ENCODE data around the gene SNTG2. TPM values are rescaled to one million over a fixed set of nuclear protein-coding genes. Genes with fewer than 3 reads are reported as not detected.

Gene SNTG2
- total RNA-seq, 1 experiment from 2014 or later: 20.5 TPM

- TF ChIP-seq, protein P1, sequence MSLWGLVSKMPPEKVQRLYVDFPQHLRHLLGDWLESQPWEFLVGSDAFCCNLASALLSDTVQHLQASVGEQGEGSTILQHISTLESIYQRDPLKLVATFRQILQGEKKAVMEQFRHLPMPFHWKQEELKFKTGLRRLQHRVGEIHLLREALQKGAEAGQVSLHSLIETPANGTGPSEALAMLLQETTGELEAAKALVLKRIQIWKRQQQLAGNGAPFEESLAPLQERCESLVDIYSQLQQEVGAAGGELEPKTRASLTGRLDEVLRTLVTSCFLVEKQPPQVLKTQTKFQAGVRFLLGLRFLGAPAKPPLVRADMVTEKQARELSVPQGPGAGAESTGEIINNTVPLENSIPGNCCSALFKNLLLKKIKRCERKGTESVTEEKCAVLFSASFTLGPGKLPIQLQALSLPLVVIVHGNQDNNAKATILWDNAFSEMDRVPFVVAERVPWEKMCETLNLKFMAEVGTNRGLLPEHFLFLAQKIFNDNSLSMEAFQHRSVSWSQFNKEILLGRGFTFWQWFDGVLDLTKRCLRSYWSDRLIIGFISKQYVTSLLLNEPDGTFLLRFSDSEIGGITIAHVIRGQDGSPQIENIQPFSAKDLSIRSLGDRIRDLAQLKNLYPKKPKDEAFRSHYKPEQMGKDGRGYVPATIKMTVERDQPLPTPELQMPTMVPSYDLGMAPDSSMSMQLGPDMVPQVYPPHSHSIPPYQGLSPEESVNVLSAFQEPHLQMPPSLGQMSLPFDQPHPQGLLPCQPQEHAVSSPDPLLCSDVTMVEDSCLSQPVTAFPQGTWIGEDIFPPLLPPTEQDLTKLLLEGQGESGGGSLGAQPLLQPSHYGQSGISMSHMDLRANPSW (CRISPR knock-in tag; conservative IDR thresholded peaks at IDR 0.05; ENCODE audit: low read depth): no peak
- TF ChIP-seq ZNF121 (CRISPR knock-in tag; IDR thresholded peaks at IDR 0.05) (no peak), SOX15 (CRISPR knock-in tag; IDR thresholded peaks at IDR 0.05) (no peak), USF1 (CRISPR knock-in tag; IDR thresholded peaks at IDR 0.05) (no peak)
- TF ChIP-seq, protein P2, sequence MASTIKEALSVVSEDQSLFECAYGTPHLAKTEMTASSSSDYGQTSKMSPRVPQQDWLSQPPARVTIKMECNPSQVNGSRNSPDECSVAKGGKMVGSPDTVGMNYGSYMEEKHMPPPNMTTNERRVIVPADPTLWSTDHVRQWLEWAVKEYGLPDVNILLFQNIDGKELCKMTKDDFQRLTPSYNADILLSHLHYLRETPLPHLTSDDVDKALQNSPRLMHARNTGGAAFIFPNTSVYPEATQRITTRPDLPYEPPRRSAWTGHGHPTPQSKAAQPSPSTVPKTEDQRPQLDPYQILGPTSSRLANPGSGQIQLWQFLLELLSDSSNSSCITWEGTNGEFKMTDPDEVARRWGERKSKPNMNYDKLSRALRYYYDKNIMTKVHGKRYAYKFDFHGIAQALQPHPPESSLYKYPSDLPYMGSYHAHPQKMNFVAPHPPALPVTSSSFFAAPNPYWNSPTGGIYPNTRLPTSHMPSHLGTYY (CRISPR knock-in tag; IDR thresholded peaks at IDR 0.05): no peak
Observed at GRCh38 chr2:953408-953807, 2.8 kb downstream of the SNTG2 start (continued).

GRCh38 chr2:953975-954686, 3.5 kb downstream of the SNTG2 start:
- no peak for ATAC-seq
- no peaks in the 10 kb centered on the region for H3K36me3 Mint-ChIP-seq

More at GRCh38 chr2:953975-954686, 3.5 kb downstream of the SNTG2 start:
- no peaks in the 10 kb centered on the region for H3K9me3 Mint-ChIP-seq
- H3K4me3 Mint-ChIP-seq: 0 out of 2 replicates have a peak overlapping the region, but pooled peaks have one; percentile 2
- no peak for DNase-seq (ENCODE audit: low spot score)
- TF ChIP-seq ZNF232 (CRISPR knock-in tag; IDR thresholded peaks at IDR 0.05) (no peak), ARID4B (CRISPR knock-in tag; IDR thresholded peaks at IDR 0.05; ENCODE audit: borderline replicate concordance) (no peak), CTCF (IDR thresholded peaks at IDR 0.05) (no peak), ATF6 (CRISPR knock-in tag; IDR thresholded peaks at IDR 0.05) (no peak)
- TF ChIP-seq, protein P3, sequence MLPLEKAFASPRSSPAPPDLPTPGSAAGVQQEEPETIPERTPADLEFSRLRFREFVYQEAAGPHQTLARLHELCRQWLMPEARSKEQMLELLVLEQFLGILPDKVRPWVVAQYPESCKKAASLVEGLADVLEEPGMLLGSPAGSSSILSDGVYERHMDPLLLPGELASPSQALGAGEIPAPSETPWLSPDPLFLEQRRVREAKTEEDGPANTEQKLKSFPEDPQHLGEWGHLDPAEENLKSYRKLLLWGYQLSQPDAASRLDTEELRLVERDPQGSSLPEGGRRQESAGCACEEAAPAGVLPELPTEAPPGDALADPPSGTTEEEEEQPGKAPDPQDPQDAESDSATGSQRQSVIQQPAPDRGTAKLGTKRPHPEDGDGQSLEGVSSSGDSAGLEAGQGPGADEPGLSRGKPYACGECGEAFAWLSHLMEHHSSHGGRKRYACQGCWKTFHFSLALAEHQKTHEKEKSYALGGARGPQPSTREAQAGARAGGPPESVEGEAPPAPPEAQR (CRISPR knock-in tag; IDR thresholded peaks at IDR 0.05): no peak
- peaks cover 67% of the 10 kb centered on the region for H3K4me1 Mint-ChIP-seq
- ChIA-PET POLR2A (interaction anchor here (0.6 kb wide), 1 partner anchor 220 kb away, joined by 3 read pairs; no protein-coding TSS in a partner anchor), CTCF (interaction anchor here (0.8 to 1.5 kb wide), 3 partner anchors 97 to 186 kb away, joined by 3 to 4 read pairs (median 3); no protein-coding TSS in a partner anchor)
- peaks cover 4% of the 10 kb centered on the region for H3K27me3 Mint-ChIP-seq (ENCODE audit: low read depth)
- H3K27ac Mint-ChIP-seq: no peak overlapping the region
